Fibroblast of pulmonary artery (primary cell): ENCODE results near the gene CDC16.

Experiments used
- DNase-seq: peaks from one replicate; pipeline ENCODE4 v3.0.0-alpha.2; 2010; ENCODE audit warnings: low read depth
- H3K4me3 ChIP-seq: replicated peaks from 2 replicates; pipeline ENCODE4 v1.5.1; 2011; ENCODE audit warnings: low read depth, mild to moderate bottlenecking, control low read depth, low read length, moderate library complexity
- TF ChIP-seq, protein P1 (sequence below): IDR thresholded peaks from 2 replicates; pipeline ENCODE4 v1.5.1; 2011; ENCODE audit warnings: mild to moderate bottlenecking, control low read depth, low read length, inconsistent platforms; ENCODE audit errors: missing control alignments

The CDC16 gene

DNA sequence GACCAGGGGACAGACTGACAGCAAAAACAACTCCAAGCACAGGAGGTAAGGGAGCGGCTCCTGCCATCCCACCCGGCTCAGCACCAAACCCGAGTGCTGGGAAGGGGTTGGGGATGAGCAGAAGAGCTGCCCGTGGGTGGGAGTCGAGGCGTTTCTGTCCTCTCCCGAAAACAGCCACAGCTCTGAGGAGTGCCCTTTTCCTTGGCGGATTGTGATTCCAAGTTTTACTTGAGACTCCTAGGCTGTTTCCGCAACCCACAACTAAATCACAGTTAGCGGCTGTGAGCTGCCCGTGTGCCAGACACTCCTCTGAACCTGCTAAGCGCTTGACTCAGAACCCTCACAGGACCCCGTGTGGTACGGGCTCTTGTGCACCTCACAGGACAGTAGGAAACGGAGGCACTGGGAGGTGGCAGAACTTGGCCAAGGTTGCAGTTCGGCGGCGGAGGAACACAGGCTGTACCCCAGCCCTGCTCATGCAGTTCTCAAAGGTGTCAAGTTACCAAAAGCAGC lies 34.2 kb upstream of the CDC16 start:
- peak; percentile 14 for DNase-seq

GRCh38 chr13:114202581-114202980 lies 32.1 kb upstream of the CDC16 start:
- TF ChIP-seq, protein P1, sequence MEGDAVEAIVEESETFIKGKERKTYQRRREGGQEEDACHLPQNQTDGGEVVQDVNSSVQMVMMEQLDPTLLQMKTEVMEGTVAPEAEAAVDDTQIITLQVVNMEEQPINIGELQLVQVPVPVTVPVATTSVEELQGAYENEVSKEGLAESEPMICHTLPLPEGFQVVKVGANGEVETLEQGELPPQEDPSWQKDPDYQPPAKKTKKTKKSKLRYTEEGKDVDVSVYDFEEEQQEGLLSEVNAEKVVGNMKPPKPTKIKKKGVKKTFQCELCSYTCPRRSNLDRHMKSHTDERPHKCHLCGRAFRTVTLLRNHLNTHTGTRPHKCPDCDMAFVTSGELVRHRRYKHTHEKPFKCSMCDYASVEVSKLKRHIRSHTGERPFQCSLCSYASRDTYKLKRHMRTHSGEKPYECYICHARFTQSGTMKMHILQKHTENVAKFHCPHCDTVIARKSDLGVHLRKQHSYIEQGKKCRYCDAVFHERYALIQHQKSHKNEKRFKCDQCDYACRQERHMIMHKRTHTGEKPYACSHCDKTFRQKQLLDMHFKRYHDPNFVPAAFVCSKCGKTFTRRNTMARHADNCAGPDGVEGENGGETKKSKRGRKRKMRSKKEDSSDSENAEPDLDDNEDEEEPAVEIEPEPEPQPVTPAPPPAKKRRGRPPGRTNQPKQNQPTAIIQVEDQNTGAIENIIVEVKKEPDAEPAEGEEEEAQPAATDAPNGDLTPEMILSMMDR = no peak
- no peak for DNase-seq
- no peak overlapping the region for H3K4me3 ChIP-seq

More for the DNA sequence above, 34.2 kb upstream of the CDC16 start:
- TF ChIP-seq, protein P1 = no peak
- no peak overlapping the region for H3K4me3 ChIP-seq

- TF ChIP-seq, protein P1 = no peak
- DNase-seq = no peak
- H3K4me3 ChIP-seq = no peak overlapping the region
These were observed 31.2 kb upstream of the CDC16 start for GRCh38 chr13:114203536-114203935.

GRCh38 chr13:114204894-114205293 lies 29.8 kb upstream of the CDC16 start:
- DNase-seq = no peak
- TF ChIP-seq, protein P1 = no peak
- H3K4me3 ChIP-seq = no peak overlapping the region

- H3K4me3 ChIP-seq = no peak overlapping the region
- DNase-seq = no peak
- TF ChIP-seq, protein P1 = no peak
These were observed 26.6 kb upstream of the CDC16 start for GRCh38 chr13:114208134-114208533.

- TF ChIP-seq, protein P1 = no peak
- DNase-seq = no peak
- no peak overlapping the region for H3K4me3 ChIP-seq
These were observed 23.1 kb upstream of the CDC16 start for GRCh38 chr13:114211446-114212157.

- peak; percentile 33 for DNase-seq
- TF ChIP-seq, protein P1 = no peak
- H3K4me3 ChIP-seq = no peak overlapping the region
These were observed 22.6 kb upstream of the CDC16 start for GRCh38 chr13:114212158-114212495.
